Hippocampal formation (tissue), 2 donors: Measurements from ENCODE around the gene TET3.

Experiments used
- DNase-seq, 2 donors: peaks; one replicate each; lab custom pipeline; 2025; lab: John Stamatoyannopoulos, UW

Gene TET3

GRCh38 chr2:73964223-73964622, 20.5 kb upstream of the TET3 start:
- no peak for DNase-seq

- DNase-seq, result no peak
These were observed 19.7 kb upstream of the TET3 start for GRCh38 chr2:73965053-73965452.

GRCh38 chr2:73968357-73968937, 16.3 kb upstream of the TET3 start:
- DNase-seq, result no peak

- DNase-seq, result no peak
These were observed 15.4 kb upstream of the TET3 start for GRCh38 chr2:73969356-73969755.

- no peak for DNase-seq
These were observed 14.4 kb upstream of the TET3 start for GRCh38 chr2:73970141-73970803.

- peak in 1 of 2 donors; percentile 19 for DNase-seq
These were observed 13.7 kb upstream of the TET3 start for GRCh38 chr2:73970850-73971471.

- DNase-seq, result no peak
These were observed 13.0 kb upstream of the TET3 start for GRCh38 chr2:73971722-73972121.

GRCh38 chr2:73972846-73973245, 11.9 kb upstream of the TET3 start:
- DNase-seq, result no peak

GRCh38 chr2:73975731-73976130, 9.0 kb upstream of the TET3 start:
- DNase-seq, result no peak

GRCh38 chr2:73976803-73977202, 7.9 kb upstream of the TET3 start:
- DNase-seq, result no peak

GRCh38 chr2:73977466-73977865, 7.2 kb upstream of the TET3 start:
- DNase-seq, result no peak

GRCh38 chr2:73979021-73979420, 5.7 kb upstream of the TET3 start:
- no peak for DNase-seq

- DNase-seq, result no peak
These were observed 5.0 kb upstream of the TET3 start for GRCh38 chr2:73979686-73980085.

- DNase-seq, result no peak
These were observed 4.1 kb upstream of the TET3 start for GRCh38 chr2:73980566-73980965.

GRCh38 chr2:73981081-73982001, 3.4 kb upstream of the TET3 start:
- DNase-seq, result no peak

GRCh38 chr2:73982140-73982617, 2.5 kb upstream of the TET3 start:
- DNase-seq, result no peak

- DNase-seq, result no peak
These were observed 1.1 kb upstream of the TET3 start for GRCh38 chr2:73983322-73984202.

GRCh38 chr2:73984922-73985307, 205 bp downstream of the TET3 start:
- DNase-seq, result peak in 1 of 2 donors; percentile 44

- DNase-seq, result peak in 1 of 2 donors; percentile 44
These were observed 786 bp downstream of the TET3 start for GRCh38 chr2:73985308-73986084.

- no peak for DNase-seq
These were observed 1.5 kb downstream of the TET3 start for GRCh38 chr2:73986085-73986681.
